IPS-NIHi7 (cell line): ENCODE results near the gene ZDHHC11B.

Experiments
- DNase-seq: peaks from one replicate; pipeline ENCODE4 v3.0.0; 2012; ENCODE audit warnings: mixed read lengths; ENCODE audit errors: extremely low spot score

Gene ZDHHC11B

DNA sequence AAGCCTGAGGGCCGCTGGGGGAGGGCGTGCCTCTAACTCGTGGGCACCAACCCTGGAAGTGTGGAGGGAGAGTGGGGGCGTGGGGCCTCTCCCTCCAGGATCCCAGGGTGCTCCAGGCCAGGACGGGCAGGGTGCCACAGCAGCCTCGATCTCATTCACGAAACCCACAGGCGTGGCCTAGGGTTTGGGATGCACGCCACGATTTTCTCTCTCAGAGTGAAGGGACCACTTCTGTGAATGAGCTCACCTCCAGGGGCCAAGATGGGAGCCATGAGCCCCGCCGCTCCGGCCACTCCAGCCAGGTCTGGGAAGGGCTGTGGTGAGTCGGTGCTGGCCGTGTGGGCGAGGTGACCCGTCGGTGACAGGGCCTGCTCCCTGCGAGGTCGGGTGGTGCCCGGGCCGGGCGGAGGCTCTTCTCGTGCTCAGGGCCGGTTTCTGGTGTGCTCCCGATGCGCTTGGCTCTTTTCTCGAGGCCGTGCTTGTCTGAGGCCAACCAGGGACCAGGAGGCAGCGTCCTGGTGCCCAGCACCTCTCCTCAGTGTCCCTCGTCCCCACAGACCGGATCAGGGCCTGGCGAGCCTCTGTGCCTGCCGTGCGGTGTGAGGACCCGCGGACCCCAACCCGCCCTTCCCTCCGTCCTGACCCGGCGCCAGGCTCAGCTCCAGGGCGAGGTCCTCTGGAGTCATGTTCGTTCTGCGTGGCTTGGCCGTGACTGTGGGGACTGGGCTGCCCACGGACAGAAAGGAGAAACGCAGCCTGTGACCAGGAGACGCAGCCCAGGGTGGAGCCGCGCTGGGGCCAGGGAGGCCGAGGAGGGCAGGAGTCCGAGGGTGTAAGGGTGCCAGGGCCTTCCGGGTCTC lies 122.4 kb downstream of the ZDHHC11B start:
- DNase-seq: no peak

- DNase-seq: no peak
Measured at GRCh38 chr5:660491-661030, 124.0 kb downstream of the ZDHHC11B start.
